NCI-H524 (cell line): ENCODE data around the gene SOHLH1.
A peak's percentile ranks its signal among the peaks of the same experiment; 100 is the strongest.

Experiments
- DNase-seq, 2 experiments: peaks; one replicate each; lab custom pipeline; 2025; lab: John Stamatoyannopoulos, UW

Gene SOHLH1

GRCh38 chr9:135729480-135729879, 30.2 kb upstream of the SOHLH1 start:
- DNase-seq, result no peak

DNA sequence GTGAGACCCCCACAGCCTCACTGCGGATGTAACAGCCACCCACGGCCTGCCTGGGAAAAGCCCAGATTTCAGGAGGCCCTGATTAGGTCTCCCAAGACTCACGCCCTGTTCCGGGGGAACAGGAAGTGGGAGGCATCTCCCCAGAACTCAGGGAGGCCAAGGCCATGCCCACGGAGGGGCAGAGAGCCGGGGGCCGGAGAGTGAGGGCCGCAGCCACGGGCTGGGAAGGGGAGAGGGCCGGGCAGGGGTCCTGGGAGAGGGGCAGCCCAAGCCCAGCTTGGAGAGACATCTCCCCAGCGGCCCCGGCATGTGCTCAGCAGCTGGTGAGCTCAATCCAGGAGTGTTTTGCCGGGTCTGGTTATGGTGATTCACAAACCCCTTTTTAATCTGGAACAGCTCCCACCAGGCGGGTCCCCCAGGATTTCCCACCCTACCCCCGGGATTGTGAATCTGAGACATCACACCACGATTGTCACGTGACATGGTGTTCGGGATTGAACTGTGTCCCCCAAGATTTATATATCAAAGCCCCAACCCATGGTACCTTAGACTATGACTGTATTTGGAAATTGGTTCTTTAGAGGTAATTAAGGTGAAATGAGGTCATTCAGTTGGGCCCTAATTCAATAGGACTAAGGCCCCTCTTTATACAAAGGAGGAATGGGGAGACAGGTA, 29.3 kb upstream of the SOHLH1 start:
- DNase-seq, result no peak

DNA sequence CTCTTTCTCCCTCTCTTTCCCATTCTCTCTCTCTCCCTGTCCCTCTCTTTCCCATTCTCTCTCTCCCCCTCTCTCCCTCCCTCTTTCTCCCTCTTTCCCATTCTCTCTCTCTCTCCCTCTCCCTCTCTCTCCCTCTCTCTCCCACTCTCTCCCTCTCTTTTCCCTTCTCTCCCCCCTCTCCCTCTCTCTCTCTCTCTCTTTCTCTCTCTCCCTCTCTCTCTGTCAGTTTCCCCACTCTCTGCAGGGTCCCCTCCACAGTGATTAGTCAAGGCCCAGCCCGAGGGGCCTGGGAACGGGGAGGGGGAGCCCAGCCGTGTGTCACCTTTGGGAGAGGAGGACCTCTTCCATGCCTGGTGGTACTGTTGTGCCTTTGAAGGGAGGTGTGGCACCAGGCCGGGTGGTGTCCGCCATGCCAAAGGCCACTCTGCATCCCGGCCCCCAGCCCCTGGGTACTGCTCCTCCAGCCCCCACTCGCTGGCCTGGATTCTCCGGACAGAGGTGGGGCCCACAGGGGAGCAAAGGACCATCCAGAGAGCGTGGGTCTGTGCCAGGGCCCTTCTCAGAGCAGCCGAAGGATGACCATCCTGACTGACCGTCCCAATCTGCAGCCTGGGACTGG, 28.1 kb upstream of the SOHLH1 start:
- DNase-seq, result no peak

DNA sequence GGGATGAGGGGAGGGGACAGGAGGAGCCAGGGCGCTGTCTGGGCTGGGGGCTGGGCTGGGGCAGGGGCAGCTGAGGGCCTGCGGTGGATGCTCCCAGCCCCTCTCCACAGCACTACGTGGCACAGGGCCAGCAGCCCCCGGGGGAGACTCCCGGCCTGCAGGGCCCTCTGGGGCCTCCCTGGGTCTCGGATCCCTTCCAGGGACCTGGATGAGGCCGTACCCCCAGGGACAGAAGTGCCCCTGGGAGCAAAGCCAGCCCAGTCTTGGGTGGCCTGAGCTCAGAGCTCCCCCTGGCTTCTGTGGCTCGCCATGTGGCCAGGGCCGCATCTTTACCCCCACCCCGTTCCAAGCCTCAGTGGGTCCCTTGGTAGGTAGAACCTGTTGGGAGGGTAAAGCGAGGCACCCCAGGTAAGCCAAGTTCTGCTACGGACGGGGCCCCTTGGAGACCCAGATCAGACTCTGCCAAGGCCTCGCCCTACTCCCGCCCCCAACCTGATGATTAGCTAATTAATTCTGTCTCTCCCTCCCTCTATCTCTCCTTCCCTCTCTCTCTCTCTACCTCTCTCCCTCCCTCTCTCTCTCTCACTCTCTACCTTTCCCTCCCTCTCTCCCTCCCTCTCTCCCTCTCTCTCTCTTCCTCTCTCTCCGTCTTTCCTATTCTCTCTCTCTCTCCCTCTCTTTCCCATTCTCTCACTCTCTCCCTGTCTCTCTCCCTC, 27.0 kb upstream of the SOHLH1 start:
- no peak for DNase-seq

DNA sequence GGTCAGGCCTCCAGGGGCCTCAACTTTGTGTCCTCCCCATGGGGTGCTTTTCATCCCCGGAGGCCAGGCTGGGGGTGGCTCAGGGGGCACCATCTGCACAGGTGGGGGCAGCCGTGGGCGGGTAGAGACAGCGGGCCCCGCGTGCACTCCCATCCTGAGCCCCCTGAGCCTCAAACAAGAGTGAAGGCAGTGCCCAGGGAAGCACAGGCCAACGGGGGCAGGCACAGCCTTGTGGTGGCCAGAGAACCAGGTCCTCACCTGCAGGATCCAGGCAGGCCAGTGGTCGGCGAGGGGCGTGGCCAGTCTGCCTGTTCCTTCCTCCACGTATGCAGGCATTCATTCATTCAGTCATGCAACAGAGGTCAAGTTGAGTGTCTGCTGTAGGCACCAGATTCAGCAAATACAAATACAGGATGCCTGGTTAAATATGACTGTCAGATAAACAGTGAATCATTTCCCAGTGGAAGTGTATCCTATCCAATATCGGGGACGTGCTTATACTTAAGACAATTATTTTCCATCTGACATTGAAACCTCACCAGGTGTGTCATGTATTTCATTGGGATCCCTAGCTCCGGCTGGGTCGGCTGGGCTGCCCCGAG, 25.0 kb upstream of the SOHLH1 start:
- DNase-seq, result no peak

DNA sequence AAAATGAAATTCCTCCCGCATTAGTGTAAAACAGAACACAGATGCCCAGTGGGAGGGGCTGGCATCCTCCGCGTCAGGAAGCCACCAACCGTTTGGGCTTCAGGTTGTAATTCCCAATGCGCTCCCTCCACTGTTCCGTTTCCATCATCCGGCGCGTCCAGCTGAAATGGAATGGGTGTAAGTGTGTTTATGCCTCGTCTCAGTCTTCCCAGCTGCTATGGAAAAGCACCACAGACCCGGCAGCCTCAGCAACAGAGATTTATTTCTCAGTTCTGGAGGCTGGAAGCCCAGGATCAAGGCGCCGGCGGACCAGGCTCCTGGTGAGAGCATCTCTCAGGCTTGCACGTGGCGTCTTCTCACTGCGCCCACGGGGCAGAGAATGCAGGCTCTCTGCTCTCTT, 23.1 kb upstream of the SOHLH1 start:
- DNase-seq, result no peak

DNA sequence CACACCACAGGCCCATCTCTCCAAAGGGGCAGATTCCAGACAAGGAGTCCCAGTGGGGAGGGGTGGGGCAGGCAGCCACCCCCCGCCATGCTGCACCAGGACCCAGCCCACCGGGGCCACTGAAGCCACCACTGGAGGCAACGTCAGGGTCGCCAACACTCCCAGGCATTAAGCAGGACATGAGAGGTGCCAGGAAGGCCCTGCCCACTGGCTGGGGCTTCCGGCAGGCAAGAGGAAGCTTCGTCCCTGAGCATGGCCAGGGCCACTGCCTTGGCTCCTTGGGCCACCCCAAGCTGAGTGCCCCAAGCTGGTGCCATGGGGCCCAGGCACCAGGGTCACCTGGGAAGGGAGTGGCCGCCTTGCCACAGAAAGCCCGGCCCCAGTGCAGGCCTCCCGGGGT, 20.2 kb upstream of the SOHLH1 start:
- DNase-seq, result no peak

GRCh38 chr9:135718616-135719015, 19.3 kb upstream of the SOHLH1 start:
- no peak for DNase-seq

DNA sequence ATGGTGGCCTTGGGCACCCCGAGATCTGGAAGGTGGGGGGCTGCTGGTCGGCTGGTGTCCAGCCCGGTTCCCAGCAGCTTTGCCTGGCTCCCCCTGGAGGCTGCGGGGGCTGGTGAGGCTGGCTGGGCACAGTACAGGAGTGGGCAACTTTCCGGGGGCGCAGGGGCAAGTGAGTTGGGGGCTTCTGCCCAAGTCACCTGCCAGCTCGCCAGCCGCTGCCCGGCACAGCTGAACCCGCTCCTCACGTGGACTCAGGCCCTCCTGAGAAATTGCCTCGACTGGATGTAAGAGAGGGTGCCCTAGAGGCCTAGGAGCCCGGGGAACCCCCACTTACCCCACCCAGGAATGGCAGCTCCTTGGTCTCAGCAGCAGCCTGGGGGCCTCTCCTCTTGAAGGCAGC, 18.1 kb upstream of the SOHLH1 start:
- no peak for DNase-seq

DNA sequence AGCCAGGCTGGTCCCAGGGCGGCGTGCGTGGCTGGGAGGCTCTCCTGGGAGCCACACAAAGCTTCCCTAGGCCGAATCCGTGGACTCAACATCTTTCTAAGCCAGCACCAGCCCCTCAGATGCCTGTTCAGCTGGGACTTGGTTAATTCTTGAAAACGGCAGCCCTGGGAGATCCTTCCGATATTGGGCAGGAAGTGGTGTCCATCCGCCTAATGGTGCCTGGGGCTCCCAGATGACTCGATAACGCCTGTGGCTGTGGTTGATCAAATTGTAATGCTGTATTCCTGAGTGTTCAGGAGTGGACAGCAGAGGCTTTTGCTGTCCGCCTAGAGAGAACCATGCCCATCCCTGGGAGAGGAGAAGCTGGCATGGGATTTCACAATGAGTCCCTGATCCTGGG, 16.8 kb upstream of the SOHLH1 start:
- DNase-seq, result no peak

GRCh38 chr9:135715056-135715595, 15.8 kb upstream of the SOHLH1 start:
- DNase-seq, result no peak

DNA sequence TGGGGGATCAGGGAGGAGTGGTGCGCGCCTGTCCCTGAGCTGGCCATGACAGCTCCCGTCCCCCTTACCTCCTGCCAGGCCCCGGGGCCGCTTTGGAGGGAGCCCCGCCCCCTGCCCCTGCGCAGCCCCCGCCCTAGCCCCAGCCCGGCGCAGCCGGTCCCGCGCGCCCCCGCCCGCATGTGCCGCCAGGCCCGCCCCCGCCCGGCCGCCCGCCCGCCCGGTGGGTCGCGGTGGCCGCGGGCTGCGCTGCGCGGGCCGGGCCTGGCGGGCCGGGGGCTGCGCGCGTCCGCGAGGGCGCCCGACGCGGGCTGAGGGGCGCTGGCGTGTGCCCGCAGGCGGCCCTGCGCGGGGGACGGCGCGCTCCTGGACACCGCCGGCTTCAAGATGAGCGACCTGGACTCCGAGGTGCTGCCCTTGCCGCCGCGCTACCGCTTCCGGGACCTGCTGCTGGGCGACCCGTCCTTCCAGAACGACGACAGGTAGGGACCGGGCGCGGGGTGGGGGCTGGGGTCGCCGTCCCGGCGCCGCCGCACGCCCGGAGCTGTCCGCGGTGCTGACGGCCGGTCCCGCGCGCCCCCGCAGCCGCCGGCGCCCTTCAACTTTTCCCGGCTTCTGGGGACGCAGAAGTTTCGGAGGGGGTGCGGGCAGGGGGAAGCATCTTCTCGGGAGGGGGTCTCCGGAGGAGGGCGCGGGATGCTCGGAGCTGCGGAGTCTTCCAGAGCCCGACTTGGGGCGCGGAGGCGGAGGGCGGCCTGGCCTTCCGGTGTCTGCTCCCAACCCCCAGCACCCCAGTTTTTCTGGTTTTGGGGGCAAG, 15.2 kb upstream of the SOHLH1 start:
- DNase-seq, result no peak

- DNase-seq, result peak in 1 of 2 experiments; percentile 28
Observed at GRCh38 chr9:135712613-135713295, 13.5 kb upstream of the SOHLH1 start.

DNA sequence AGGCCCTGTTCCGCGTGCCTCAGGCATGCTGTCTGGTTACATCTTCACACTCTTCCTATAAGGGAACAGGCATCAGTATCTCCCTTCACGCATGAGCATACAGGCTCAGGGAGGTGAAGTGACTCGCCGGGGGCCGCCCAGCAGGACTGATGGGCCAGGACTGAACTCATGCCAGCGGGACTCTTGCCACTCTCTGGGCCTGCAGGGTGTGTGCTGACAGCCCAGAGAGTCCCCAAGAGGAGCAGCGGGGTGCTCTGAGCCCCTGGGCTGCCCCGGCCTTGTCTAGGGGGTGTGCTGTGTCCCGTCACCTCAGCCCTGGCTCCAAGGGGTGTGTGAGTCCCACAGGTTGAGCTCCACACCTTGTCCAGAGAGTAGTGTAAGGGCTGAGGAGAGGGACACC, 12.6 kb upstream of the SOHLH1 start:
- no peak for DNase-seq

GRCh38 chr9:135711391-135711790, 12.1 kb upstream of the SOHLH1 start:
- DNase-seq, result peak; percentile 64 to 82

GRCh38 chr9:135708164-135708563, 8.9 kb upstream of the SOHLH1 start:
- DNase-seq, result no peak

GRCh38 chr9:135707252-135708138, 8.2 kb upstream of the SOHLH1 start:
- peak in 1 of 2 experiments; percentile 48 for DNase-seq

- peak; percentile 73 to 77 for DNase-seq
Observed at GRCh38 chr9:135706288-135706687, 7.0 kb upstream of the SOHLH1 start.

- no peak for DNase-seq
Observed at GRCh38 chr9:135705376-135705775, 6.1 kb upstream of the SOHLH1 start.

DNA sequence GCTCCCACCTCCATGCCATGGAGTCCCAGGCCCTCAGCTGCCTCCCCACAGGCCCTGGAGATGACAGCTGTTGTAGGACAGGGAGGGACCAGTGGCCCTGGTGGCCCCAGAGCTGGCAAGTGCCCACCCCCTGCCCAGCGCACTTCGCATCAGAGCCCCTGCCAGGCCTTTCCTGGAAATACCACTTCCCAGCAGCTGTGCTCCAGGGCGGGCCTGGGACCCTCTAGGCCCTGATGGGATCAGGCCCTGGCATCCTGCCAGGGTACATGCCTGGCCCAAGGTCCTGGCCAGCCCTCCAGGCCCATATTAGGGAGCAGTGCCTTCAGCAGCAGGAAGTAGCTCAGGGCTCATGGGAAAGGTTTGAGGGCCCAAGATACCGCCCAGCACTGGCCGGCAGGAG, 5.2 kb upstream of the SOHLH1 start:
- no peak for DNase-seq
